K562 (cell line): ENCODE results near the gene JAKMIP2. TPM values are rescaled to one million over a fixed set of nuclear protein-coding genes. Genes with fewer than 3 reads are reported as not detected.

Experiments used
- ATAC-seq: fragments of 200-7000 bp; cut with Tn5 transposase; 3 replicates; pipeline ENCODE4 v1.9.1; 2020; ENCODE audit warnings: moderate library complexity
- BruUV-seq: library from RNA; stranded (reverse); fragments of 400-500 nt; replicated peaks from 2 replicates; lab custom pipeline; 2021; lab: Mats Ljungman, UMichigan
- CTCF ChIA-PET: fragments of 300-600 bp; formaldehyde crosslinking; extraction: SDS; loops from one replicate; lab custom pipeline; 2021; ENCODE audit warnings: low intra/inter-chr PET ratio; lab: Yijun Ruan, JAX
- POLR2A ChIA-PET: fragments of 300-600, 350-650 bp; sonication (Branson Sonifier 250); formaldehyde crosslinking; extraction: SDS; loops from one replicate; lab custom pipeline; 2021; ENCODE audit warnings: antibody characterized with exemption, inconsistent platforms; lab: Yijun Ruan, JAX
- DNase-seq, 4 experiments: peaks; one replicate each; pipeline versions ENCODE4 v3.0.0 to v3.0.0-alpha.2; 2011 to 2018; ENCODE audit warnings: low spot score in 3 of 4, mixed read lengths in 3 of 4; ENCODE audit errors: extremely low read depth in 1 of 4
- FAIRE-seq: peaks from 2 replicates; lab custom pipeline; 2011; peaks lifted over from hg19 to GRCh38; lab: Jason Lieb, UNC
- H2AFZ ChIP-seq: 2 replicates; pipeline ENCODE4 v1.6.0; 2011; ENCODE audit warnings: low read depth, low read length, control low read depth, inconsistent platforms
- H3K27ac ChIP-seq: fragments of 200-600 bp; 3 replicates; pipeline ENCODE4 v1.8.0; 2011; ENCODE audit warnings: low read depth, mild to moderate bottlenecking, control low read depth, inconsistent platforms, low read length, moderate library complexity, mixed read lengths; ENCODE audit errors: extremely low read depth
- H3K27me3 ChIP-seq, 2 experiments: fragments of 300-600 bp in 1 of 2; 2 replicates in 1 of 2; 3 replicates in 1 of 2; pipeline versions ENCODE4 v1.6.0 to v1.8.0; 2011; ENCODE audit warnings: inconsistent platforms in 2 of 2, low read length in 2 of 2, mild to moderate bottlenecking in 1 of 2, mixed read lengths in 1 of 2, moderate library complexity in 1 of 2; ENCODE audit not compliant: control insufficient read depth in 2 of 2, insufficient read depth in 2 of 2
- H3K36me3 ChIP-seq: fragments of 300-600 bp; 3 replicates; pipeline ENCODE4 v1.8.0; 2011; ENCODE audit warnings: mild to moderate bottlenecking, low read length, inconsistent platforms; ENCODE audit not compliant: control insufficient read depth, insufficient read depth
- H3K4me1 ChIP-seq, 2 experiments: fragments of 200-600 bp in 1 of 2; replicated peaks in 1 of 2; 2 replicates in 1 of 2; 3 replicates in 1 of 2; pipeline versions ENCODE4 v1.5.1 to v1.8.0; 2011; ENCODE audit warnings: inconsistent platforms in 2 of 2, low read length in 2 of 2, mild to moderate bottlenecking in 1 of 2, mixed read lengths in 1 of 2, moderate library complexity in 1 of 2; ENCODE audit not compliant: control insufficient read depth in 2 of 2, insufficient read depth in 2 of 2
- H3K4me2 ChIP-seq: 2 replicates; pipeline ENCODE4 v1.6.1; 2011; ENCODE audit warnings: low read length, control low read depth, inconsistent platforms, mixed read lengths; ENCODE audit not compliant: insufficient read depth
- H3K4me3 ChIP-seq: fragments of 200-600 bp; sonication (generic), shearing (Covaris generic); 2 replicates; pipeline ENCODE4 v1.5.1; 2016; ENCODE audit warnings: control low read depth, inconsistent platforms
- H3K79me2 ChIP-seq: fragments of 200-600 bp; 3 replicates; pipeline ENCODE4 v1.8.0; 2011; ENCODE audit warnings: low read length, inconsistent platforms; ENCODE audit not compliant: control insufficient read depth, insufficient read depth
- H3K9ac ChIP-seq, 2 experiments: 2 replicates each; pipeline versions ENCODE4 v1.6.0 to v1.6.1; 2011; ENCODE audit warnings: low read depth in 2 of 2, low read length in 2 of 2, control low read depth in 1 of 2, inconsistent platforms in 1 of 2, mild to moderate bottlenecking in 1 of 2, mixed read lengths in 1 of 2; ENCODE audit not compliant: insufficient read depth in 1 of 2
- H3K9me1 ChIP-seq: one replicate; pipeline ENCODE4 v1.6.0; 2011; ENCODE audit warnings: inconsistent platforms, mild to moderate bottlenecking, low read length, moderate library complexity; ENCODE audit not compliant: control insufficient read depth, insufficient read depth
- H3K9me3 ChIP-seq: replicated peaks from 2 replicates; pipeline ENCODE4 v1.5.1; 2011; ENCODE audit warnings: low read depth, low read length, inconsistent platforms; ENCODE audit not compliant: control insufficient read depth, insufficient read depth
- H4K20me1 ChIP-seq: replicated peaks from 2 replicates; pipeline ENCODE4 v1.6.1; 2011; ENCODE audit warnings: low read length, inconsistent platforms, mixed read lengths; ENCODE audit not compliant: control insufficient read depth, insufficient read depth
- FIP1L1 ChIP-seq: fragments of 200-400 bp; formaldehyde crosslinking; IDR thresholded peaks from 2 replicates; pipeline ENCODE4 v1.6.1; 2018; ENCODE audit warnings: mild to moderate bottlenecking, low read depth, low read length; ENCODE audit not compliant: poor library complexity, severe bottlenecking
- FOSL1 ChIP-seq: fragments of 200-800 bp; sonication (Bioruptor generic); conservative IDR thresholded peaks from 2 replicates; pipeline ENCODE4 v1.6.1; 2016; ENCODE audit warnings: missing genetic modification characterization, missing compliant biosample characterization
- FOXJ3 ChIP-seq: sonication (generic); formaldehyde crosslinking; IDR thresholded peaks from 2 replicates; pipeline ENCODE4 v1.4.0; 2020; ENCODE audit warnings: mild to moderate bottlenecking, missing genetic modification reagents
- HMG20A ChIP-seq: fragments of 450-650 bp; formaldehyde crosslinking; conservative IDR thresholded peaks from 2 replicates; pipeline ENCODE4 v1.4.0; 2020; ENCODE audit warnings: mild to moderate bottlenecking, mixed read lengths
- IRF1 ChIP-seq: sonication (generic); formaldehyde crosslinking; IDR thresholded peaks from 2 replicates; pipeline ENCODE4 v1.8.0; 2022; ENCODE audit warnings: missing genetic modification reagents, mild to moderate bottlenecking, borderline replicate concordance
- MCM7 ChIP-seq, 2 experiments: fragments of 450-650 bp; IDR thresholded peaks; 2 replicates each; pipeline ENCODE4 v1.6.1; 2016 to 2018
- RBM14 ChIP-seq: fragments of 200-400 bp; formaldehyde crosslinking; IDR thresholded peaks from 2 replicates; pipeline ENCODE4 v1.6.1; 2018; ENCODE audit warnings: low read depth, mild to moderate bottlenecking, low read length, moderate library complexity, borderline replicate concordance; ENCODE audit not compliant: insufficient read depth
- RBM39 ChIP-seq: fragments of 200-400 bp; formaldehyde crosslinking; optimal IDR thresholded peaks from 2 replicates; pipeline ENCODE3; 2018; ENCODE audit warnings: low read depth, low read length
- SETDB1 ChIP-seq: IDR thresholded peaks from one replicate; pipeline ENCODE4 v1.6.1; 2012; ENCODE audit warnings: low read length, control low read depth, inconsistent platforms
- USF1 ChIP-seq: sonication (generic); formaldehyde crosslinking; IDR thresholded peaks from 2 replicates; pipeline ENCODE4 v1.9.0; 2022; ENCODE audit warnings: mild to moderate bottlenecking, missing genetic modification reagents
- ZFP1 ChIP-seq: fragments of 450-650 bp; formaldehyde crosslinking; IDR thresholded peaks from 2 replicates; pipeline ENCODE4 v1.4.0; 2020; ENCODE audit warnings: mild to moderate bottlenecking, mixed read lengths
- ZNF133 ChIP-seq: fragments of 250-450 bp; sonication (Bioruptor Pico); IDR thresholded peaks from 2 replicates; pipeline ENCODE4 v1.4.0; 2020; ENCODE audit warnings: mild to moderate bottlenecking
- ZNF184 ChIP-seq: sonication (generic); formaldehyde crosslinking; IDR thresholded peaks from 2 replicates; pipeline ENCODE4 v1.5.0; 2020; ENCODE audit warnings: missing genetic modification reagents
- ZNF75A ChIP-seq: fragments of 450-650 bp; formaldehyde crosslinking; IDR thresholded peaks from 2 replicates; pipeline ENCODE4 v1.4.0; 2020; ENCODE audit warnings: mild to moderate bottlenecking
- ZNF76 ChIP-seq: fragments of 250-450 bp; sonication (Bioruptor Pico); IDR thresholded peaks from 2 replicates; pipeline ENCODE4 v1.4.0; 2020; ENCODE audit warnings: mild to moderate bottlenecking, moderate library complexity, borderline replicate concordance
- ZNF780A ChIP-seq: fragments of 250-450 bp; sonication (Bioruptor Pico); IDR thresholded peaks from 2 replicates; pipeline ENCODE4 v1.5.0; 2021; ENCODE audit warnings: mild to moderate bottlenecking
- WGBS: fragments of 100-300 bp; shearing (Covaris generic); methylation state at CpG from one replicate; pipeline ENCODE4 v1.1.6; 2016; ENCODE audit warnings: low coverage, mixed read lengths; ENCODE audit not compliant: insufficient coverage; ENCODE audit errors: missing lambda C conversion rate; 5-methylcytosine and 5-hydroxymethylcytosine counted together
- in situ Hi-C: fragments of 300-500 bp; cut with MboI; formaldehyde crosslinking; loops from 4 replicates; pipeline ENCODE4 v1.15.0; 2018; ENCODE audit warnings: inconsistent platforms, mixed read lengths
- intact Hi-C: fragments of 100-400 bp; cut with micrococcal nuclease; formaldehyde crosslinking; loops from 2 replicates; pipeline ENCODE4 v1.14.2; 2022
- polyA plus RNA-seq, 8 experiments: library from polyadenylated mRNA; depleted of rRNA in 4 of 8; stranded (reverse) in 5 of 8; unstranded in 3 of 8; fragments of >200 nt; fragmentation: Nextera tagmentation in 2 of 8; fragmentation: Illumina TruSeq in 1 of 8; extraction: Ambion mirVana in 2 of 8; extraction: Trizol in 1 of 8; gene quantifications; 2 replicates each; pipeline versions ENCODE4 v1.2.1 to v1.2.3, GENCODE V29; 2011 to 2014; ENCODE audit warnings: inconsistent platforms in 1 of 8, missing spikeins in 1 of 8
- total RNA-seq, 7 experiments: library from RNA; depleted of rRNA in 6 of 7; stranded (reverse); fragments of >200 nt in 6 of 7; fragmentation: Illumina TruSeq in 2 of 7; extraction: Trizol in 2 of 7; gene quantifications; 2 replicates each; pipeline versions ENCODE4 v1.2.1 to v1.2.3, GENCODE V29; 2011 to 2021; ENCODE audit warnings: low replicate concordance in 1 of 7

Gene JAKMIP2
- total and polyA plus RNA-seq, 9 of the 15 experiments (the other 6 are each of a cell fraction or from before 2014, with no cell fraction given) = not detected

- Histone ChIP-seq H3K36me3 (no peaks in the 10 kb centered on the region), H3K4me2 (no peak overlapping the region), H3K4me1 (no peaks in the 10 kb centered on the region), H3K9ac (no peak overlapping the region), H2AFZ (no peak overlapping the region), H3K27ac (no peak overlapping the region), H3K79me2 (no peaks in the 10 kb centered on the region), H4K20me1 (no peaks in the 10 kb centered on the region), H3K9me3 (no peaks in the 10 kb centered on the region), H3K4me3 (no peak overlapping the region), H3K27me3 (no peaks in the 10 kb centered on the region), H3K9me1 (no peaks in the 10 kb centered on the region)
- no TSS peak for BruUV-seq
- ChIA-PET CTCF (no interaction called here), POLR2A (no interaction called here)
- FAIRE-seq (no peak), DNase-seq (no peak), ATAC-seq (no peak)
- in situ Hi-C loops = no loop called here
- TF ChIP-seq USF1 (CRISPR knock-in tag) = no peak
- TF ChIP-seq SETDB1 = no peak
- TF ChIP-seq RBM14 = no peak
- TF ChIP-seq ZFP1 (CRISPR knock-in tag) = no peak
- intact Hi-C loops = no loop called here
Observed at GRCh38 chr5:147590096-147590495, 192.4 kb downstream of the JAKMIP2 start.

- POLR2A ChIA-PET = no interaction called here
- no peak for TF ChIP-seq RBM39
- TF ChIP-seq ZNF184 = no peak
- no peak for TF ChIP-seq FOSL1 (tag)
- no peak for TF ChIP-seq ZNF76
- TF ChIP-seq FOXJ3 (CRISPR knock-in tag) = no peak
- no peak for TF ChIP-seq ZNF75A (CRISPR knock-in tag)
- TF ChIP-seq FIP1L1 = no peak
- no peak for TF ChIP-seq ZNF780A (CRISPR knock-in tag)
- no peak for TF ChIP-seq ZNF133 (CRISPR knock-in tag)
- no peak for TF ChIP-seq IRF1 (CRISPR knock-in tag)
- no peak for TF ChIP-seq MCM7 (IDR thresholded peaks at IDR 0.05)
- TF ChIP-seq HMG20A (CRISPR knock-in tag) = no peak
Observed at GRCh38 chr5:147586832-147587231, 195.7 kb downstream of the JAKMIP2 start.

More at GRCh38 chr5:147586832-147587231, 195.7 kb downstream of the JAKMIP2 start:
- DNase-seq (no peak), ATAC-seq (no peak), FAIRE-seq (no peak)
- H4K20me1 ChIP-seq = no peaks in the 10 kb centered on the region
- H3K4me1 ChIP-seq = no peaks in the 10 kb centered on the region
- H3K36me3 ChIP-seq = no peaks in the 10 kb centered on the region
- H3K9me3 ChIP-seq = no peaks in the 10 kb centered on the region
- intact Hi-C loops (no loop called here), in situ Hi-C loops (no loop called here)
- no peak overlapping the region for H3K4me3 ChIP-seq
- no peaks in the 10 kb centered on the region for H3K27me3 ChIP-seq
- H2AFZ ChIP-seq = no peak overlapping the region
- H3K79me2 ChIP-seq = no peaks in the 10 kb centered on the region
- H3K9ac ChIP-seq = no peak overlapping the region
- CTCF ChIA-PET = no interaction called here
- H3K9me1 ChIP-seq = no peaks in the 10 kb centered on the region
- WGBS = 0% methylated on average over 1 of the region's 1 CpG
- H3K4me2 ChIP-seq = no peak overlapping the region
- no TSS peak for BruUV-seq
- H3K27ac ChIP-seq = no peak overlapping the region
